Heart left ventricle (tissue), 16 donors: ENCODE measurements around the gene DIRAS3. TPM values are rescaled to one million over a fixed set of nuclear protein-coding genes. Genes with fewer than 3 reads are reported as not detected.
"Not testable (repeated sequence)": the region's sequence is repeated elsewhere in the genome, so short reads cannot be mapped to it uniquely, and the experiment has no call there.

ENCODE experiments used
- ATAC-seq, 4 donors: fragments of 200-7000 bp; cut with Tn5 transposase; one replicate each; pipeline ENCODE4 v1.9.1; 2020 to 2022; ENCODE audit warnings: moderate library complexity in 4 of 4, mild to moderate bottlenecking in 3 of 4, moderate number of reproducible peaks in 1 of 4
- DNase-seq, 5 donors: peaks; one replicate each; pipeline ENCODE4 v3.0.0-alpha.2; 2020
- H3K27ac ChIP-seq, 12 donors: fragments of 200-600 bp; sonication (generic) in 4 of 12; one replicate each; pipeline versions ENCODE4 v1.5.0 to v1.8.0; 2016 to 2022; ENCODE audit warnings: mild to moderate bottlenecking in 2 of 12
- H3K27me3 ChIP-seq, 9 donors: fragments of 200-600 bp; sonication (generic) in 2 of 9; one replicate each; pipeline versions ENCODE4 v1.5.1 to v1.8.0; 2016 to 2022; ENCODE audit warnings: mild to moderate bottlenecking in 3 of 9
- H3K36me3 ChIP-seq, 9 donors: fragments of 200-600 bp; sonication (generic) in 2 of 9; one replicate each; pipeline versions ENCODE4 v1.5.0 to v1.8.0; 2018 to 2022; ENCODE audit warnings: mild to moderate bottlenecking in 2 of 9
- H3K4me1 ChIP-seq, 12 donors: fragments of 200-600 bp; sonication (generic) in 4 of 12; one replicate each; pipeline versions ENCODE4 v1.5.0 to v1.8.0; 2016 to 2022; ENCODE audit warnings: mild to moderate bottlenecking in 3 of 12
- H3K4me3 ChIP-seq, 12 donors: fragments of 200-600 bp; sonication (generic) in 4 of 12; one replicate each; pipeline versions ENCODE4 v1.5.0 to v1.8.0; 2017 to 2022; ENCODE audit warnings: mild to moderate bottlenecking in 9 of 12, moderate library complexity in 4 of 12
- H3K9me3 ChIP-seq, 12 donors: fragments of 200-600 bp; sonication (generic) in 4 of 12; one replicate each; pipeline versions ENCODE4 v1.5.0 to v1.8.0; 2016 to 2022; ENCODE audit warnings: mild to moderate bottlenecking in 1 of 12
- CTCF ChIP-seq, 12 donors: fragments of 200-600 bp; sonication (generic) in 4 of 12; IDR thresholded peaks; one replicate each; pipeline versions ENCODE4 v1.5.0 to v1.8.0; 2018 to 2022; ENCODE audit warnings: antibody characterized with exemption in 12 of 12, mild to moderate bottlenecking in 5 of 12
- POLR2A ChIP-seq, 2 donors: fragments of 450-650 bp; IDR thresholded peaks; one replicate each; pipeline ENCODE4 v1.6.1; 2017; ENCODE audit warnings: antibody characterized with exemption in 2 of 2, mild to moderate bottlenecking in 2 of 2, moderate library complexity in 2 of 2
- WGBS, 4 donors: extraction: QIAGEN DNeasy Blood & Tissue Kit in 2 of 4; methylation state at CpG; one replicate each; pipeline versions ENCODE4 v1.1.5 to v1.1.7; 2013 to 2018; 5-methylcytosine and 5-hydroxymethylcytosine counted together
- intact Hi-C, 10 donors: fragments of 100-400 bp; cut with DNase I; formaldehyde crosslinking; loops; one replicate each; pipeline versions ENCODE4 v1.11.1 to v1.14.2; 2022
- polyA plus RNA-seq, 2 donors: library from polyadenylated mRNA; stranded (reverse); fragments of 200-250 nt; gene quantifications; one replicate each; pipeline ENCODE4 v1.2.3, GENCODE V29; 2013
- total RNA-seq, 9 donors: library from RNA; depleted of rRNA in 2 of 9; stranded (reverse); fragments of >200 nt in 2 of 9; fragmentation: NEBNext Ultra II Directional in 3 of 9; extraction: Animal tissue kit (Norgen Biotek cat#: 25700) in 3 of 9; gene quantifications; one replicate each; pipeline versions ENCODE4 v1.1.0 to v1.2.4, GENCODE V29; 2016 to 2023
- donor health status: ischemic (EF 13 %, LVEDD 7.1; RV severe dilation, severe dysfunction).
- donor health status: healthy with polysubstance abuse.
- donor health status: DM: no; HTN: yes; CAD: no.
- donor health status: DM: no; HTN: no; CAD: no.
- donor health status: ischemic (EF 25% LVEDD 6.9; RV normal size, moderate dysfunction).
- donor health status: ischemic (EF 25% LVEDD 5.7; RV mildly dilated, moderate dysfunction).
- donor health status: healthy.
- donor health status: DM: yes; HTN: yes; CAD: no.
- donor health status: ischemic (EF 35%, LVEDD 5.7; RV mildly dilated, moderate dysfunction).
- donor health status: nonischemic (EF 11% LVEDD 7.7; RV severe dilation, severe dysfunction).
- donor health status: DM: yes; HTN: yes; CAD: no.
- donor health status: PGD.
- donor health status: ischemic (EF 29% LVEDD 5.4; RV normal size, mild dysfunction).
- donor health status: nonischemic (EF 23%, LVEDD 6.1; RV moderate dilation, normal function).

DIRAS3 gene
- total and polyA plus RNA-seq, 11 donors, result 3.8 to 22.1 (median 10.0) TPM

- no peak overlapping the region for H3K27ac ChIP-seq
- intact Hi-C loops, result no loop called here
- no peaks in the 10 kb centered on the region for H3K27me3 ChIP-seq
- peaks cover 0 to 6% (median 0%) of the 10 kb centered on the region in 12 donors for H3K9me3 ChIP-seq
- no peak for TF ChIP-seq CTCF (IDR thresholded peaks at IDR 0.05)
- TF ChIP-seq POLR2A (IDR thresholded peaks at IDR 0.05), result no peak
- H3K36me3 ChIP-seq, result no peaks in the 10 kb centered on the region
- no peak for DNase-seq
- no peak overlapping the region for H3K4me3 ChIP-seq
- no peak for ATAC-seq
- no peaks in the 10 kb centered on the region for H3K4me1 ChIP-seq
These were observed 24.0 kb upstream of the DIRAS3 start for GRCh38 chr1:68074472-68074871.

- H3K4me3 ChIP-seq, result no peak overlapping the region
- intact Hi-C loops, result no loop called here
- no peaks in the 10 kb centered on the region for H3K27me3 ChIP-seq
- no peaks in the 10 kb centered on the region for H3K4me1 ChIP-seq
- DNase-seq, result no peak
- no peak for TF ChIP-seq CTCF (IDR thresholded peaks at IDR 0.05)
- TF ChIP-seq POLR2A (IDR thresholded peaks at IDR 0.05), result no peak
- 88 to 91% (median 90%) methylated on average over 1 of the region's 1 CpG for WGBS, 4 donors
- no peaks in the 10 kb centered on the region for H3K36me3 ChIP-seq
- H3K9me3 ChIP-seq, result peaks cover 0 to 11% (median 0%) of the 10 kb centered on the region in 12 donors
- H3K27ac ChIP-seq, result no peak overlapping the region
- no peak for ATAC-seq
These were observed 15.3 kb upstream of the DIRAS3 start for GRCh38 chr1:68065766-68066165.

- intact Hi-C loops, H3K4me3 ChIP-seq: not testable (repeated sequence)
These were observed 7.6 kb upstream of the DIRAS3 start for GRCh38 chr1:68058053-68058452.

GRCh38 chr1:68057564-68057963 lies 7.1 kb upstream of the DIRAS3 start:
- intact Hi-C loops, result no loop called here
- Histone ChIP-seq H3K4me1 (no peaks in the 10 kb centered on the region), H3K9me3 (peaks cover 0 to 14% (median 0%) of the 10 kb centered on the region in 12 donors), H3K27ac (no peak overlapping the region), H3K36me3 (no peaks in the 10 kb centered on the region), H3K4me3 (no peak overlapping the region), H3K27me3 (no peaks in the 10 kb centered on the region)
- TF ChIP-seq CTCF (IDR thresholded peaks at IDR 0.05) (no peak), POLR2A (IDR thresholded peaks at IDR 0.05) (no peak)
- no peak for DNase-seq
- no peak for ATAC-seq
- WGBS, 4 donors, result 94 to 95% (median 95%) methylated on average over 3 of the region's 3 CpGs

More at GRCh38 chr1:68058053-68058452, 7.6 kb upstream of the DIRAS3 start:
- not testable (repeated sequence) for DNase-seq, H3K27me3 ChIP-seq, ATAC-seq, H3K27ac ChIP-seq, H3K36me3 ChIP-seq, H3K4me1 ChIP-seq
- H3K9me3 ChIP-seq, result peaks cover 0 to 19% (median 0%) of the 10 kb centered on the region in 12 donors
- 87 to 95% (median 90%) methylated on average over 6 of the region's 6 CpGs for WGBS, 4 donors

- no peak for TF ChIP-seq POLR2A (IDR thresholded peaks at IDR 0.05)
- no peak for TF ChIP-seq CTCF (IDR thresholded peaks at IDR 0.05)
- no peaks in the 10 kb centered on the region for H3K36me3 ChIP-seq
- intact Hi-C loops, result no loop called here
- no peak overlapping the region for H3K27ac ChIP-seq
- no peak overlapping the region for H3K4me3 ChIP-seq
- no peaks in the 10 kb centered on the region for H3K27me3 ChIP-seq
- H3K9me3 ChIP-seq, result peaks cover 0 to 13% (median 0%) of the 10 kb centered on the region in 12 donors
- WGBS, 4 donors, result 88 to 100% (median 98%) methylated on average over 3 of the region's 3 CpGs
- no peak for DNase-seq
- no peak for ATAC-seq
- H3K4me1 ChIP-seq, result no peaks in the 10 kb centered on the region
These were observed 6.6 kb upstream of the DIRAS3 start for GRCh38 chr1:68057050-68057449.
